HK-2 (cell line): ENCODE data around the gene BUB1.
"Not testable (repeated sequence)": the region's sequence is repeated elsewhere in the genome, so short reads cannot be mapped to it uniquely, and the experiment has no call there.

Experiments
- DNase-seq: peaks from one replicate; pipeline ENCODE4 v3.0.0-alpha.2; 2018; ENCODE audit not compliant: unreplicated experiment

The BUB1 gene

DNA sequence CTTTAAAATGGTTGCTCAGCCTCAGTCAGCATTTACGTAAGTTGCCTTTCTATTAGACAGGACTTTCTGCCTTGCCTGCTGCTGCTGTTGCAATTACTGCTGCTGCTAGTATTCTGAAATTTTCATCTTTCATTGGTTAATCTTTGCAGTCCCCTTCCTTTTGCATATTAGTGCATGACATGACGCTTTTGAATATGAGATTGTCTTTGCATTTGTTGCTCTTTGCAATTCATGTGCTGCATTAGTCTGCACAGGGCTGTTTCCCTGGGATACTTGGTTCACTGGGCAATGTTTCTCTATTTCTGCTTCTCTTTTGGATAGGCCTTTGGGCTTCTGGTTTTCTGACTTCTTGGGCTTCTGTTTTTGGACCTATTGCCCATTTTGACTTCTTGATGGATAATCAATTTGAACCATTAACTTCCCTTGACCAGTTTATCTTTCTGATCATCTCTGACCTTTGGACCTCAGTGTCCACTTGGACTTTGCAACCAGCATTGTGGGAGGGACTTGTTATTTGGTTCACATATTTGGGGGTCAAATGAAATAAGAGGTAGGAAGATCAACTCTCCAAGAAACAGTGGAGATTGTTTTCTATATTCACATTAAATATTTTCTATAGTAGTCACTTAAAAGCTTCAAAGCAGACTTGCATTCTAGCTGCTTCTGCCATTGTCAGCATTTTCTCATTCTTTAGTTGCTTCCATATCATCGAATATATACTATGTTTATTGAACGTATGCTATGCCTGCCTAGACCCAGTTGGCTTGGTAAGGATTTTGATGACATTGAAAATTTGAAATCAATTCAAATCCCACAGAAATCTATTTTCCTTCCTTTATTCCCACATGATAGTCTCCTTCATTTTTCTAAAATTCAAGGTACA, 12.5 kb upstream of the BUB1 start:
- DNase-seq = no peak

- no peak for DNase-seq
These were observed 10.8 kb upstream of the BUB1 start for GRCh38 chr2:110688594-110689091.

GRCh38 chr2:110687775-110688484, 10.1 kb upstream of the BUB1 start:
- not testable (repeated sequence) for DNase-seq

DNA sequence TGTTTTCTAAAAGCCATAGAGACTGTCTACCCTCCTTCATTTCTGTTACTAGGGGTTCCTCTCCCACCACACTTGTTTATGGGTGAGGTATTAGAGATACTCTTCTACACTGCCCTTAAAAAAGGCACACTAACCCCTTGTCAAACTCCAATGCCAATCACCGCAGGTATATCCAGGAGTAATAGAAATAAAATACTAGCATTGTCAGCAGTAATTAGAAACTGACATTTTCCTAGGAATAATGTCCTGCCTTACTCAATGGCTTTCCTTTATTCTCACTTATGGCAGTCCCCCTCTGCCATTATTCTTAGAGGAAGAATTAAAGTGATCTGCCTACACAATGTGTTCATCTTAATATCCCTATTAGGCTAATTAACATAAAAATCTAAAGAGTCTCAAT, 5.0 kb upstream of the BUB1 start:
- DNase-seq = no peak

- DNase-seq = no peak
These were observed 4.4 kb upstream of the BUB1 start for GRCh38 chr2:110682267-110682666.

- no peak for DNase-seq
These were observed 2.8 kb upstream of the BUB1 start for GRCh38 chr2:110680709-110681108.

DNA sequence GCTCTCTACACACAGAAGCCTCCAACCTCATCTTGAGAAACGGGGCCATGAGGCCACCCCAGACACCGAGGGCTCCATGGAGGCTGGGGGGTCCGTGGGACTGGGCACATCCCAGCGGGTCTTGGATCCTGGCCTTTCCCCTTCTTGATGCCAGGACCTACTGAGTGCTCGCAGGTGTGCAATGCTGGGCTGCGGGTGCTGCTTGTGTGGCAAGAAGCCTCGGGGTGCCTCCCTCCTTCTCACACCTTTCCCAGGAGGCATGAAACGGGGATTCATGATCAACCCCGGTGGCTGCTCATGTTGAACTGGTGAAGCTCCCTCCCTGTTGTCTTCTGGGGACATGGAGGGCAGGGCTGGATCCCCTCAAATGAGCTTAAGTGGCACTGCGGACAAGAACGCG, 2.0 kb upstream of the BUB1 start:
- no peak for DNase-seq

DNA sequence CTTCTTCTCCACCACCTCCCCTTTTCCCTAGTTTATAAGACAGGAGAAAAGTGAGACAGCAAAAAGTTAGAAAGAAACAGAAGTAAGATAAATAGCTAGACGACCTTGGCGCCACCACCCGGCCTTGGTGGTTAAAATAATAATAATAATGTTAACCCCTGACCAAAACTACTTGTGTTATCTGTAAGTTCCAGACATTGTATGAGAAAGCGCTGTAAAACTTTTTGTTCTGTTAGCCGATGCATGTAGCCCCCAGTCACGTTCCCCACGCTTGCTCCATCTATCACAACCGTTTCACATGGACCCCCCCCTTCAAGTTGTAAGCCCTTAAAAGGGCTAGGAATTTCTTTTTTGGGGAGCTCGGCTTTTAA, 1.5 kb upstream of the BUB1 start:
- DNase-seq = no peak

- DNase-seq = peak; percentile 25
These were observed 834 bp upstream of the BUB1 start for GRCh38 chr2:110678457-110679336.

- DNase-seq = no peak
These were observed 783 bp downstream of the BUB1 start for GRCh38 chr2:110677080-110677479.

DNA sequence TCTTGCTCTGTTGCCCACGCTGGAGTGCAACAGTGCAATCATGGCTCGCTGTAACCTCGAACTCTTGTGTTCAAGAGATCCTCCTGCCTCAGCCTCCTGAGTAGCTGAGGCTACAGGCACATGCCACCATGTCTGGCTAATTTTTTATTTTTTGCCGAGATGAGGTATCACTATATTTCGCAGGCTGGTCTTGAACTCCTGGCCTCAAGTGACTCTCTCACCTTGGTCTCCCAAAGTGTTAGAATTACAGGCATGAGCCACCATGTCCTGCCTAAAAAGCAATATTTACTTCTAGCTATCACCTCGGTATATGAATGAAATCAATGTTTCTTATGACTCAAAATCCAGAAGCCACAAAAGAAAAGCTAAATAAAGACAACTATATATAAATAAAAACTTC, 2.2 kb downstream of the BUB1 start:
- DNase-seq = no peak

DNA sequence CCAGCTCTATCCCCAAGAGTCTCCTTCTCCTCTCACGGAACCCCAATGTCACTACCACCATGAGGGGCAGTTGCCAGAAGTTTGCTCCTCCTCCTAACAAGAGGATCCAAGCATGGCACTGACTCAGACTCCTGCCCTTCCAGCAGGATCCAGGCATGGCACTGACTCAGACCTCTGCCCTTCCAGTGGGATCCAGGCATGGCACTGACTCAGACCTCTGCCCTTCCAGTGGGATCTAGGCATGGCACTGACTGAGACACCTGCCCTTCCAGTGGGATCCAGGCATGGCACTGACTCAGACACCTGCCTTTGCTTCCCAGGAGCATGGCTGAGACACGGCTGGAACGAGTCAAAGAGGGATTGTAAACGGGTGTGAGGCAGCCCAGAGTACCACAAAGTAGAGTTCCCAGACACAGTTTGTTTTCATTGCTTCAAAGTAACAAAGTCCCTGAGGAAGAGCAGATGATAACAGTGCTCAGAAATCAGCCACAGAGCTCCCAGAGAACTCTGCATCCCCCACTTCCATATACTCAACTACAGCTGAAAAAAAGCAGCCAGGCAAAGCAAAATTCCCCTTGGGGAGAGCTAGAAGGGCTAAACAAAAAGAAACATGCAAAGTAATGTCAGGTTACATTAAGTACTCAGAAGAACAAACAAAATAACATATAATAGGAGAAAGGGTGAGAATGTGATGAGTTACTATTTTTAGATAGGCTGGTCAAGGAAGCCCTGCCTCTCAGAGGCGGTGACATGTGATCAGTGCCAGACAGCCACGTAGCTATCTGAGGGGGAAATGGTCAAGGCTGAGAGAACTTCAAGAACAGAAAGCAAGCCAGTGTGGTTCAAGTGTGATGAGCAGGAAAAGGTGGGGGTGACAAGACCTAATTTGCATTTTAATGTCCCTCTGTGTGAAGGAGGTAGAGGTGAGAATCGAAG, 3.0 kb downstream of the BUB1 start:
- peak; percentile 77 for DNase-seq

DNA sequence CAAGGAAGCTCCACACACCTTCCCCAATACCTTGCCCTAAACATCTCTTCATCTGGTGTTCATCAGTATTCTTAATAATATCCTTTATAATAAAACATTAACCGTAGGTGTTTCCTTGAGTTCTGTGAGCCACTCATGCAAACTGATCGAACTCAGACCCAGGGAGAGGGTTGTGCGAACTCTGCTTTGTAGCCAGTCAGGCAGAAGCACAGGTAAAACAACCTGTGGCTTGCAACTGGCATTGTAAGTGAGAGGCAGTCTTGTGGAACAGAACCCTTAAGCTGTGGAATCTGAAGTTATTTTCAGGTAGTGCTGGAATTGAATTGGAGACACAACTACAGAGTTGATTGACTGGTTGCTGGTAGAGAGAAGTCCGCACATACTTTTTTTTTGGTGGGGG, 4.7 kb downstream of the BUB1 start:
- DNase-seq = no peak

DNA sequence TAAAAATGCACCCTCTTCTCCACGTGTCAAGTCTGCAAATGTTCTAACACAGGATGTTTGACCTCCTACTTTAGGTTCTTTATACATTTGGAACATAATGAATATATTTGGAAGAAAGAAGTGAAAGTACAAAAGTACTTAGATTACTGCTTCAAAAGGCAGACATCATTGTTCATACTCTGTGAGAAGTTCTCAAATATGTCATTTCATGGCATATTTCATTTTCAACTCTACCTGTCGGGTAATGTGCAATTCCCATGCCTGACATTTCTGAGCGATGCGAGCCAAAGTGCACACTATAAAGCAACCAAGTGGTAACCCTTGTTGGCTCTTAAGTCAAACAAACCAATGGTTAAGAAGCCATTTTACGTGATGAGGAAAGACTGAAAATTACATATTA, 7.0 kb downstream of the BUB1 start:
- no peak for DNase-seq

DNA sequence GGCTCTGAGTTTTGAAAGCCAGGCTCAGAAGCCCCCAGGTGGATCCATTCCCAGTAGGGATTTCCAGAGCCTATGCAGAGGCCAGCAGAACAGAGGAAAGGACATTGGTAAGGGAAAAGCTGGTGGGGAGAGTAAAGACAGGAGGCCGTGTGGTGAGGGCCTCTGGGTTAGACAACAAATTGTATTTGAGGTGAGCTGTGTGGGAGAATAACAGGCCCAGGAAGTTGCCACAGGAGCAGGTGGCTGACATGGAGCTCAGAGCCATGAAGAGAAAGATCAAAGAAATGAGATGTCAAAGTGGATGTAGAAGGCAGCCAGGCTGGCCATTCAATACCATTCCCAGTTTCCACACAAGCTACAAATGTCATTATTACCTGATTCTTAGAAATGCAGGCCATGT, 8.8 kb downstream of the BUB1 start:
- DNase-seq = no peak

DNA sequence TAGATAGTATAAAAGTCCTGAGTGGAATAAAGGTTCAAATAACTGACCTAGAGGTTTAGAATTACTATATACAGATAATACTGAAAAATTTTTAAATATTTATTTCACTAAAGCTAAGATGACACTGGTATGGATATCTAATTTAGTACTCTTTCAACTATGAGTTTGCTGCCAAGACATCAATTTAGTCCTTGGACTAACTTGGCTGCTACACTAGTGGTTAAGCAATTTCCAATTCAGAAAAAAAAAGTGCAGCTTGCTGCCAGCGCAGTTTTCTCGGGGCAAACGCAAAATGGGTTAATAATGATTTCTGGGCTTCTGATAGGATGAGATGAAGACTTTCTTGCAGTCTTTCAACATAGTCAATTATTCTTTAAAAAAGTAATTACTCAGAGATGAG, 10.8 kb downstream of the BUB1 start:
- DNase-seq = no peak

DNA sequence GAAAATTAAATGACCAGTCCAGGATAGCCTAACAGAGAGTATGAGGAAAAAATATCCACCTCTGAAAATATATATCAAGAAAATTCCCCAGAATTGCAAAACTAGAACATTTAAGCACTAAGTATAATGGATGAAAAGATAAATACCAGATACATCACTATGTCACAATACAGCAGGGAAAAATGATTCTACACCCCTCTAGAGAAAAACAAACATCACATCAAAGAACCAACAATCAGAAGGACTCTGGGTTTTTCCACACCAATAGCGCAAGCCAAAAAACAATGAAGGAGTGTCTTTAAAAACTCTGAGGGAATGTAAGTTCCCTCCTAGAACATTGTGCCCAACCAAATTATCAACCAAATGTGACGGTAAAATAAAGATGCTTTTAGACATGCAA, 13.7 kb downstream of the BUB1 start:
- no peak for DNase-seq

DNA sequence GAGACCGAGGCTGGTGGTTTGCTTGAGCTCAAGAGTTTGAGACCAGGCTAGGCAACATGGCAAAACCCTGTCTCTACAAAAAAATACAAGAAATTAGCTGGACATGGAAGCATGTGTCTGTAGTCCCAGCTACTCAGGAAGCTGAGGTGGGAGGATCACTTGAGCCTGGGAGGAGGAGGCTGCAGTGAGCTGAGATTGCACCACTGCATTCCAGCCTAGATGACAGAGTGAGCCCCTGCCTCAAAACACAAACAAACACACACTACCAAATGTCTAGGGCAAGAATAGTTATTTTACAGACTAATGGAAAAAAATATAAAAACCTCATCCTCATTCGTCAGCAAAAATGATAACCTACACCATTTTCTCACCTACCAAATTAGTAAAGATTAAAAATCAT, 15.3 kb downstream of the BUB1 start:
- DNase-seq = no peak

DNA sequence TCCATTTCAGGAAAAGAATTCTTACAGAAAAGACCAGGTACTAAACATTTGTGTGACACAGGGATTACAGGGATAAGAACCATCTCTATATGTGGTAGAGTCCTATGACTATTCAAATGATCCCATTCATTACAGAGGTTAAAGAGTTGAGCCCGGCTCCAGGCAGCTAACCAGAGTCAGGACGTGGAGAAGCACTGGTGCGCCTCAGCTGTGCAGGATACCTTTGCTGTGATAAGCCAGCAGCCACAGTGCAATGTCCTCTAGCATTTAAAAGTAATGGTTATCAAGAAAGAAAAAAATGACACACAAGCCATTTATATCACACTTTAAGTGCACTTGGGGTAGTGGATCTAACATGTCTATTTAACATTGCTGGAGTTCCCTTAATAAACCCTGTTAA, 17.3 kb downstream of the BUB1 start:
- DNase-seq = no peak

DNA sequence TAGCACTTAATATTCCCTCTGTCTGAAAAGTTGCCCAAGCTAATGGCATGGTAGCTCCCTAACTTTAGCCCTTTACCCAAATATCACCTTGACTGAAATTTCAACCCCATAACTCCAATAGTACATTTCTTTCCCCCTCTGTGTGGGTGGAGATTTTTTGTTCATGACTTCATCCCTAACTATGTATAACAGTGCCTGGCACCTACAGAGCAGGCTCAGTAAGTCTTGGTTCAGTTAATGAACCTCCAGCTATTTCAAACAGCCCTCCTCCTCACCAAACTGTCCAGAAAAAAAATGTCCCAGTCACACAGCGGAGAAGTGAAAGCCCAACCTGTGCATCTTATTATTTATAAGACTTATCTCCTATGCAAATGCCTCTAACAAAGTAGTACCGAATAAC, 18.6 kb downstream of the BUB1 start:
- DNase-seq = no peak

- no peak for DNase-seq
These were observed 20.0 kb downstream of the BUB1 start for GRCh38 chr2:110657724-110658305.
